VCaP (cell line): ENCODE data around the gene MCMBP.

Experiments
- H3K27ac ChIP-seq: fragments of 450-650 bp; 2 replicates; pipeline ENCODE4 v1.5.1; 2017
- CTCF ChIP-seq: fragments of 450-650 bp; conservative IDR thresholded peaks from 2 replicates; pipeline ENCODE4 v1.5.1; 2017; ENCODE audit warnings: mild to moderate bottlenecking, moderate library complexity

MCMBP gene

GRCh38 chr10:119782981-119783664 lies 89.5 kb downstream of the MCMBP start:
- no peak overlapping the region for H3K27ac ChIP-seq
- TF ChIP-seq CTCF: no peak

- H3K27ac ChIP-seq: no peak overlapping the region
- no peak for TF ChIP-seq CTCF
These were observed 91.1 kb downstream of the MCMBP start for GRCh38 chr10:119781498-119781897.

- TF ChIP-seq CTCF: no peak
These were observed 91.7 kb downstream of the MCMBP start for GRCh38 chr10:119780879-119781480.

More at GRCh38 chr10:119780879-119781480, 91.7 kb downstream of the MCMBP start:
- no peak overlapping the region for H3K27ac ChIP-seq
